Neural progenitor cell (in vitro differentiated cells): ENCODE measurements around the gene LYST. TPM values are rescaled to one million over a fixed set of nuclear protein-coding genes. Genes with fewer than 3 reads are reported as not detected.

Experiments used
- DNase-seq: peaks from one replicate; pipeline ENCODE4 v3.0.0-alpha.2; 2016; ENCODE audit warnings: low spot score
- H2AFZ ChIP-seq: fragments of 200-600 bp; sonication (generic); replicated peaks from 2 replicates; pipeline ENCODE4 v1.6.1; 2016; ENCODE audit warnings: antibody characterized with exemption
- H3F3A ChIP-seq: fragments of 200-600 bp; sonication (generic); 2 replicates; pipeline ENCODE4 v1.6.1; 2016; ENCODE audit warnings: antibody characterized with exemption, low read depth
- H3K27ac ChIP-seq: fragments of 200-600 bp; sonication (generic); 2 replicates; pipeline ENCODE4 v1.5.1; 2016; ENCODE audit warnings: mild to moderate bottlenecking
- H3K27me3 ChIP-seq: fragments of 200-600 bp; sonication (generic); 2 replicates; pipeline ENCODE4 v1.6.1; 2016; ENCODE audit warnings: mild to moderate bottlenecking, moderate library complexity
- H3K36me3 ChIP-seq: fragments of 200-600 bp; sonication (generic); 2 replicates; pipeline ENCODE4 v1.5.1; 2016
- H3K4me1 ChIP-seq: fragments of 200-600 bp; sonication (generic); 2 replicates; pipeline ENCODE4 v1.6.1; 2016; ENCODE audit warnings: mixed run types
- H3K4me2 ChIP-seq: fragments of 200-600 bp; sonication (generic); 2 replicates; pipeline ENCODE4 v1.6.1; 2016
- H3K4me3 ChIP-seq: fragments of 200-600 bp; sonication (generic); 2 replicates; pipeline ENCODE4 v1.5.1; 2016
- H3K79me2 ChIP-seq: fragments of 200-600 bp; sonication (generic); 2 replicates; pipeline ENCODE4 v1.6.1; 2016; ENCODE audit warnings: low read depth
- H3K9ac ChIP-seq: fragments of 200-600 bp; sonication (generic); 2 replicates; pipeline ENCODE4 v1.6.1; 2016
- H3K9me3 ChIP-seq: fragments of 200-600 bp; sonication (generic); 2 replicates; pipeline ENCODE4 v1.5.1; 2016; ENCODE audit warnings: low read depth
- H4K20me1 ChIP-seq: fragments of 200-600 bp; sonication (generic); 2 replicates; pipeline ENCODE4 v1.6.1; 2016; ENCODE audit warnings: low read depth
- H3K27ac Mint-ChIP-seq: 3 replicates; pipeline ENCODE4 v1.8.0; 2021; ENCODE audit warnings: mixed read lengths
- H3K27me3 Mint-ChIP-seq: 2 replicates; pipeline ENCODE4 v1.8.0; 2022; ENCODE audit warnings: low read depth, mild to moderate bottlenecking, inconsistent platforms, moderate library complexity, mixed read lengths; ENCODE audit not compliant: insufficient read depth
- H3K36me3 Mint-ChIP-seq: 3 replicates; pipeline ENCODE4 v1.8.0; 2021; ENCODE audit warnings: mixed read lengths
- H3K4me1 Mint-ChIP-seq: 3 replicates; pipeline ENCODE4 v1.8.0; 2021; ENCODE audit warnings: mixed read lengths
- H3K4me3 Mint-ChIP-seq: 3 replicates; pipeline ENCODE4 v1.8.0; 2021; ENCODE audit warnings: mild to moderate bottlenecking, moderate library complexity, mixed read lengths
- H3K9me3 Mint-ChIP-seq: 3 replicates; pipeline ENCODE4 v1.8.0; 2020; ENCODE audit warnings: mixed read lengths
- EZH2 ChIP-seq: fragments of 200-600 bp; sonication (generic); IDR thresholded peaks from 2 replicates; pipeline ENCODE4 v1.6.1; 2017; ENCODE audit warnings: antibody characterized with exemption, mild to moderate bottlenecking, moderate library complexity
- EZH2phosphoT487 ChIP-seq: fragments of 200-600 bp; sonication (generic); IDR thresholded peaks from 2 replicates; pipeline ENCODE4 v1.6.1; 2017; ENCODE audit warnings: antibody characterized with exemption
- total RNA-seq: library from RNA; depleted of rRNA; stranded (reverse); fragments of >200 nt; gene quantifications from 2 replicates; pipeline ENCODE4 v1.2.3, GENCODE V29; 2015; ENCODE audit warnings: low replicate concordance
- TF ChIP-seq, protein P1 (sequence below): fragments of 200-600 bp; sonication (generic); IDR thresholded peaks from 2 replicates; pipeline ENCODE4 v1.5.1; 2017; ENCODE audit warnings: antibody characterized with exemption, mild to moderate bottlenecking

LYST gene
- total RNA-seq, 1 donor from 2014 or later: 0.82 TPM

DNA sequence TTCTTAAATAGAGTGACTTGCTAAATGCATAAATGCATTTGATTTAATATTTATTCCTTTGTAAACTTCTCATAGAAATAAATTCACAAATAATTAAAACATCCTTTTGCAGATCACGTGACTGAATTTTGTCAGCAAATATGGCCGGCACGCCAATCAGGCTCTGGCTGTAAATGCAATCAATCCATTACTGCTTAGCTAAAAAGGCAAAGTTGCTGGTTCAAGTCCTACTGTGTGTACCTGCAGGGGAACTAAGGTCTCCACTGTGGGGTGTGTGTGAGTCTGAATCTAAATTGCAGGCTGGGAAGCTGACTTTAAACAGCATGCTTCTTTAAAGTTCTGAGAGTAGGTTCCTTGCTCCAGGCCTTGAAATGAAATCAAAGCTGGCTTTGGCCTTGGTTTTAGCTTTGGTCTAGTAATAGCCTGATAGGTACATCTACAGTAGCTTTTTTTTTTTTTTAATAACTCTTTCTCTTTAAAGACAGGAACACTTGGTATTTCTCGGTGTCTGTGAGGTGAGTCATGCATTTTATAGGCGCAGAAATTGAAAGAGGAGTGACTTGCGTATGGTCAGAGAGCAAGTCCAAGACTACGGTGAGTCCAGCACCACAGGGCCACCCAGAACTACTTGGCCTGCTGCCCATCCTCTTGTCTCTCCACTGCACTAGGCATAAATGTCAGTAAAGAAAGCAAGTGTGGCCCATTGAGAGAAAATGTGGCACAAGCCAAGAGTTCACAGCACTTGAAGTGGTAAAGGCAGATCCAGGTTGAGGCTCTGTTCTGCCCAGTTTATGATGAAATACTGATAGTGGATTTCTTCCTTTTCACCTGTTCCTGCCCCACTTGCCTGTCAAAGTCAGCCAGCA lies 36.2 kb upstream of the LYST start:
- Mint-ChIP-seq H3K36me3 (no peaks in the 10 kb centered on the region), H3K27ac (no peak overlapping the region), H3K27me3 (peaks cover 22% of the 10 kb centered on the region), H3K4me3 (no peak overlapping the region), H3K9me3 (no peaks in the 10 kb centered on the region), H3K4me1 (no peaks in the 10 kb centered on the region)
- Histone ChIP-seq H4K20me1 (no peaks in the 10 kb centered on the region), H3K36me3 (no peaks in the 10 kb centered on the region), H3K4me1 (no peaks in the 10 kb centered on the region), H3K27ac (no peak overlapping the region), H3F3A (no peaks in the 10 kb centered on the region), H3K9me3 (no peaks in the 10 kb centered on the region), H3K9ac (no peak overlapping the region), H3K27me3 (peaks cover 10% of the 10 kb centered on the region), H2AFZ (no peak overlapping the region), H3K4me2 (no peak overlapping the region), H3K79me2 (no peaks in the 10 kb centered on the region), H3K4me3 (no peak overlapping the region)
- DNase-seq: no peak
- TF ChIP-seq, protein P1, sequence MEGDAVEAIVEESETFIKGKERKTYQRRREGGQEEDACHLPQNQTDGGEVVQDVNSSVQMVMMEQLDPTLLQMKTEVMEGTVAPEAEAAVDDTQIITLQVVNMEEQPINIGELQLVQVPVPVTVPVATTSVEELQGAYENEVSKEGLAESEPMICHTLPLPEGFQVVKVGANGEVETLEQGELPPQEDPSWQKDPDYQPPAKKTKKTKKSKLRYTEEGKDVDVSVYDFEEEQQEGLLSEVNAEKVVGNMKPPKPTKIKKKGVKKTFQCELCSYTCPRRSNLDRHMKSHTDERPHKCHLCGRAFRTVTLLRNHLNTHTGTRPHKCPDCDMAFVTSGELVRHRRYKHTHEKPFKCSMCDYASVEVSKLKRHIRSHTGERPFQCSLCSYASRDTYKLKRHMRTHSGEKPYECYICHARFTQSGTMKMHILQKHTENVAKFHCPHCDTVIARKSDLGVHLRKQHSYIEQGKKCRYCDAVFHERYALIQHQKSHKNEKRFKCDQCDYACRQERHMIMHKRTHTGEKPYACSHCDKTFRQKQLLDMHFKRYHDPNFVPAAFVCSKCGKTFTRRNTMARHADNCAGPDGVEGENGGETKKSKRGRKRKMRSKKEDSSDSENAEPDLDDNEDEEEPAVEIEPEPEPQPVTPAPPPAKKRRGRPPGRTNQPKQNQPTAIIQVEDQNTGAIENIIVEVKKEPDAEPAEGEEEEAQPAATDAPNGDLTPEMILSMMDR: no peak
- no peak for TF ChIP-seq EZH2

DNA sequence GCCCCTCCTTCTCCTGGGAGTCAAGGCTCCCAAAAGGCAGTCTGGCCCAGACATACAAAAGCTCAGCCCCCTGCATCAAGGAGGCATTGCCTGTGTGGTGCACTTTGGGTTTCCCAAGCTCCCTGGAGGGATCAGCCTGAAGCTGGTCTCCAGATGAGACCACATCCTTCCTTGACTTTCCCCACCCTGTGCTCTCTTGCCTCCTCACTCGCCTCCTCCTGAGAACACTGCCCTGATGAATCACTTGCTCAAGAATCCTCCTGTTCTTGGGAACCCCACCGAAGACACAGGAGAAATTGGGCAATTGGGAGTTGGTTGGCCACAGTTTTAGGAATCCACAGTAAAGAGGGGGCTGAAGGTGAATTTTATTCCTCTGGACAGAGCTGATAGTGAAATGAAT lies 34.8 kb upstream of the LYST start:
- no peaks in the 10 kb centered on the region for H3K27me3 ChIP-seq
- H3K4me3 ChIP-seq: no peak overlapping the region
- no peak for DNase-seq
- H3K4me2 ChIP-seq: no peak overlapping the region
- no peak for TF ChIP-seq EZH2phosphoT487
- no peak for TF ChIP-seq EZH2
- TF ChIP-seq, protein P1: no peak
- peaks cover 19% of the 10 kb centered on the region for H3K27me3 Mint-ChIP-seq
- no peaks in the 10 kb centered on the region for H3K4me1 Mint-ChIP-seq
- H2AFZ ChIP-seq: peak overlapping the region; percentile 40
- H3K36me3 Mint-ChIP-seq: no peaks in the 10 kb centered on the region
- no peaks in the 10 kb centered on the region for H4K20me1 ChIP-seq
- H3K9ac ChIP-seq: no peak overlapping the region
- no peak overlapping the region for H3K4me3 Mint-ChIP-seq
- H3K9me3 ChIP-seq: no peaks in the 10 kb centered on the region
- H3K27ac ChIP-seq: no peak overlapping the region
- no peaks in the 10 kb centered on the region for H3K4me1 ChIP-seq
- H3K27ac Mint-ChIP-seq: no peak overlapping the region
- no peaks in the 10 kb centered on the region for H3K9me3 Mint-ChIP-seq
- no peaks in the 10 kb centered on the region for H3K79me2 ChIP-seq
- no peaks in the 10 kb centered on the region for H3K36me3 ChIP-seq
- H3F3A ChIP-seq: no peaks in the 10 kb centered on the region

DNA sequence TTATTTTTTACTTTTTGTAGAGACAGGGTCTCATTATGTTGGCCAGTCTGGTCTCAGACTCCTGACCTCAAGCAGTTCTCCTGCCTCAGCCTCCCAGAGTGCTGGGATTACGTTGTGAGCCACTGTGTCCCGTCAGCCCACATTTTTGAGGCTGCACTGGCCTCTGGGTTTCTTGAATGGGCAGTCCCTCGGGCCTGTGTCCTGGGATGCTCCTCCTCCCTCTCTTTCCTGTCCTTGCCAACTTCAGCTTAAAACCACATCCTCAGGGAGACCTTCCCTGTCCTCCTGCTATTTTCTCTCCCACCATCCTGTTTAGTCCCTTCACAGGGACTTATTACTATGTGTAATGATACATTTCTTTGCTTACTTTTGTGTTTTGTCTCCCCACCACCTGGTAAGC lies 31.4 kb upstream of the LYST start:
- Histone ChIP-seq H2AFZ (no peak overlapping the region), H3K4me2 (no peak overlapping the region), H4K20me1 (no peaks in the 10 kb centered on the region), H3K27ac (no peak overlapping the region), H3K9ac (no peak overlapping the region), H3K36me3 (no peaks in the 10 kb centered on the region), H3K9me3 (no peaks in the 10 kb centered on the region), H3F3A (no peaks in the 10 kb centered on the region), H3K4me3 (no peak overlapping the region), H3K27me3 (no peaks in the 10 kb centered on the region), H3K79me2 (no peaks in the 10 kb centered on the region), H3K4me1 (no peaks in the 10 kb centered on the region)
- Mint-ChIP-seq H3K27me3 (peaks cover 6% of the 10 kb centered on the region), H3K4me3 (no peak overlapping the region), H3K4me1 (no peaks in the 10 kb centered on the region), H3K27ac (no peak overlapping the region), H3K9me3 (no peaks in the 10 kb centered on the region), H3K36me3 (no peaks in the 10 kb centered on the region)
- TF ChIP-seq EZH2 (no peak), EZH2phosphoT487 (no peak)
- TF ChIP-seq, protein P1: no peak
- no peak for DNase-seq
